Endometrial microvascular endothelial cells (primary cell): ENCODE results near the gene MRPL54. TPM values are rescaled to one million over a fixed set of nuclear protein-coding genes. Genes with fewer than 3 reads are reported as not detected.
"Not testable (repeated sequence)": the region's sequence is repeated elsewhere in the genome, so short reads cannot be mapped to it uniquely, and the experiment has no call there.

Source experiments
- in situ Hi-C: cut with HindIII; loops from 2 replicates; pipeline ENCODE4 v1.10.0; 2017; ENCODE audit warnings: low sequenced_read_pairs, low pct_unique_long_range_greater_than_20kb; ENCODE audit errors: inconsistent ontology term
- total RNA-seq: library from RNA; depleted of rRNA; stranded (reverse); fragments of >200 nt; gene quantifications from one replicate; pipeline ENCODE4 v1.2.3, GENCODE V29; 2015; ENCODE audit errors: inconsistent ontology term

The MRPL54 gene
- total RNA-seq, 1 donor from 2014 or later = 88.7 TPM

- in situ Hi-C loops = no loop called here
Observed at GRCh38 chr19:3737487-3738205, 24.8 kb upstream of the MRPL54 start.

- in situ Hi-C loops = no loop called here
Observed at GRCh38 chr19:3738477-3739220, 23.8 kb upstream of the MRPL54 start.

GRCh38 chr19:3740431-3740830 is 22.1 kb upstream of the MRPL54 start:
- in situ Hi-C loops = no loop called here

- in situ Hi-C loops = no loop called here
Observed at GRCh38 chr19:3743486-3743885, 19.0 kb upstream of the MRPL54 start.

- in situ Hi-C loops = no loop called here
Observed at GRCh38 chr19:3745363-3746045, 17.0 kb upstream of the MRPL54 start.

GRCh38 chr19:3746371-3747056 is 16.0 kb upstream of the MRPL54 start:
- in situ Hi-C loops = no loop called here

- in situ Hi-C loops = no loop called here
Observed at GRCh38 chr19:3748965-3749364, 13.5 kb upstream of the MRPL54 start.

GRCh38 chr19:3750211-3750610 is 12.3 kb upstream of the MRPL54 start:
- in situ Hi-C loops = no loop called here

GRCh38 chr19:3751236-3751635 is 11.2 kb upstream of the MRPL54 start:
- in situ Hi-C loops = no loop called here

- in situ Hi-C loops = no loop called here
Observed at GRCh38 chr19:3752492-3752891, 10.0 kb upstream of the MRPL54 start.

GRCh38 chr19:3753631-3754410 is 8.7 kb upstream of the MRPL54 start:
- in situ Hi-C loops = no loop called here

GRCh38 chr19:3757705-3758104 is 4.8 kb upstream of the MRPL54 start:
- in situ Hi-C loops = not testable (repeated sequence)

- in situ Hi-C loops = not testable (repeated sequence)
Observed at GRCh38 chr19:3758297-3758696, 4.2 kb upstream of the MRPL54 start.

- in situ Hi-C loops = no loop called here
Observed at GRCh38 chr19:3759482-3760254, 2.8 kb upstream of the MRPL54 start.

- in situ Hi-C loops = no loop called here
Observed at GRCh38 chr19:3760871-3761361, 1.6 kb upstream of the MRPL54 start.

- in situ Hi-C loops = no loop called here
Observed at GRCh38 chr19:3761382-3762129, 926 bp upstream of the MRPL54 start, which contains the start of gene APBA3. Gene APBA3 (minus strand): TSS chr19:3761692. CDS start chr19:3760264, 1,428 bp downstream.

- in situ Hi-C loops = no loop called here
Observed at GRCh38 chr19:3762130-3762473, 380 bp upstream of the MRPL54 start.
